Stimulated activated CD4-positive, alpha-beta T cell treated with anti-CD3 and anti-CD28 coated beads, Interleukin-12 subunit alpha, Interleukin-12 subunit beta, amount 100 ng/mL, for 48 hours (primary cell): ENCODE results near the gene CPO.
"Not testable (repeated sequence)": the region's sequence is repeated elsewhere in the genome, so short reads cannot be mapped to it uniquely, and the experiment has no call there.

Experiments used
- DNase-seq, 3 donors: peaks; one replicate each; pipeline ENCODE4 v3.0.0-alpha.2; 2020; ENCODE audit warnings: low read depth in 2 of 3, low spot score in 1 of 3

The CPO gene, protein sequence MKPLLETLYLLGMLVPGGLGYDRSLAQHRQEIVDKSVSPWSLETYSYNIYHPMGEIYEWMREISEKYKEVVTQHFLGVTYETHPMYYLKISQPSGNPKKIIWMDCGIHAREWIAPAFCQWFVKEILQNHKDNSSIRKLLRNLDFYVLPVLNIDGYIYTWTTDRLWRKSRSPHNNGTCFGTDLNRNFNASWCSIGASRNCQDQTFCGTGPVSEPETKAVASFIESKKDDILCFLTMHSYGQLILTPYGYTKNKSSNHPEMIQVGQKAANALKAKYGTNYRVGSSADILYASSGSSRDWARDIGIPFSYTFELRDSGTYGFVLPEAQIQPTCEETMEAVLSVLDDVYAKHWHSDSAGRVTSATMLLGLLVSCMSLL

GRCh38 chr2:206939340-206939739 is at the start of gene CPO:
CPO (plus strand) TSS chr2:206939518; CDS start chr2:206939600, 82 bp downstream.
- DNase-seq = no peak

DNA sequence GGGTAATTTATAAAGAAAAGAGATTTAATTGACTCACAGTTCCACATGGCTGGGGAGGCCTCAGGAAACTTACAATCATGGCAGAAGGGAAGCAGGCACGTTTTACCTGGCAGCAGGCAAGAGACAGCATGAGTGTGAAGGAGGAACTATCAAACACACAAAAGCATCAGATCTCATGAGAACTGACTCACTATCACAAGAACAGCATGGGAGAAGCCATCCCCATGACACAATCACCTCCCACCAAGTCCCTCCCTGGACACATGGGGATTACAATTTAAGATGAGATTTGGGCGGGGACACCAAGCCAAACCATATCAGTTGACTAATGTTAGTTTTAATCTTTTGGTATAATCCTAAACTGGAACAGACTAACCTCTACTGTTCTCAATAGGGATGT is 49.1 kb upstream of the CPO start:
- DNase-seq = no peak

DNA sequence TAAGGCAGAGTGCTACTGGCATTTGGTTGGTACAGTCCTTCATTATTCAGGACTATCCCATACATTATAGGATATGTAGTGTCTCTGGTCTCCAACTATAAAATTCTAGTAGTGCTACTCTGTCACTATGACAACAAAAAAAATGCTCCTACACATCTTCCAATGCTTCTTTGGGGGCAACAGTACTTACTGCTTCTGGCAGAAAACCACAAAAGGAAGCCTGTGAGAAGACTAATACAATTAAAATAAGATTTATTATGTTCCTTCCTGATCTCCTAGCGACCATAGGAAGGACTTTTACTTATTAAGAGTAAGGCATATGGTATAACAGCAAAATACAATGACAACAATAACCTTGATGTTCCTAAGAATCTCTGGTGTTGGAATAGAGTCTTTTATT is 48.4 kb upstream of the CPO start:
- DNase-seq = no peak

DNA sequence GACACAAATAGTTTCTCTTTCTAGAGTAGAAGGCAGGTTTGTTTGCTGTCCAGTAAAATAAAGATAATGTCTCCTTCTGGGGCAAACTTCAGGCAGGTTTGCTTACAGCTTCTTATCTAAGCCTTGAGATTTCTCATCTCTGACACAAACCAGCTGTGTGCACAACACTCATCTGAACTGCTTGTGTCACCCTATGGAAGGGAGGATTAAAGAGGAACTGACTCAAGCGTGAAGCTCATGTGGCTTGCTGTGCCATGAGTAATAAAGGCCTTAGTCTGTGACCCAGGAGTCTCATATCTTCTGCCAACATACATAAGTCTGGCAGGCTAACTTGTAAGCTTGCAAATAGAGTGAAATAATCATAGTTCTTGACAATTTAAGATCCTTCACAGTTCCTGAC is 24.2 kb upstream of the CPO start:
- peak in 1 of 3 donors; percentile 6 for DNase-seq

GRCh38 chr2:206918263-206918662 is 21.1 kb upstream of the CPO start:
- DNase-seq = no peak

DNA sequence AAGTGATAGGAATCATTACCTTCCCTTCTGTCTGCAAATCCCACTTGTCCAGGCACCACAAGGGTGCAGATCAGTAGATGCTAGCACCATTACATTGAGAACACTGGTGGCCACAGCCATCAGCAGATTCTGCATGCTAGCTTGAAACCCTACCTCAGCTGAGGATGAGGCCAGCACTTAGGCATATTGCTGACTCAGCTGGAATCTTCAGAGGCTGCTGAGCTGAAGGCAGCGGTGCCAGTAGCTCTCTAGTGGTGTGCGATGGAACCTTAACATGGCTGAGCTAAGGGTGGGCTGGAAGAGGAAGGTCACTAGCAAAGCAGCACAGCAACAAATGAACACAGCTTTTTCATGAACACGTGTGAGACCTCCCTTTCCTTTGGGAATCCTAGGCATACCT is 19.0 kb upstream of the CPO start:
- no peak for DNase-seq

GRCh38 chr2:206920951-206921350 is 18.4 kb upstream of the CPO start:
- DNase-seq = no peak

DNA sequence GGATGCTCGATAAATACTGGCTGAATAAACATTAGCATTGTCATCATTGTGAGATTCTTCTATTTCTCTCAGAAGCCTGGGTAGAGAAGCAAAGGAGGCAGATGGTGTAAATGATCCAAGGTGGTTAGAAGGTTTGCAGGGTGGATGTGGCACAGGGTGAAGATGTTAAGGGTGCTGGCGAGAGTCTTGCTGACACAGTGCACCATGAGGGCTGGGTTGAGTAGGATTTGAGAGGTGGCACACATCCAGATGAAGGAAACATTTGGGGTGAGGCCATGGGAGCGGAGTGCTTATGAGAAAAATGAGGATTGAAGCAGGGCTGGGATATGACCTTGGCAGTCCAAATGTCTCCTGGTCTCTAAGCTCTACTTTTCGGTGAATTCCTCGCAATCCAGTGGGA is 17.8 kb upstream of the CPO start:
- DNase-seq = no peak

DNA sequence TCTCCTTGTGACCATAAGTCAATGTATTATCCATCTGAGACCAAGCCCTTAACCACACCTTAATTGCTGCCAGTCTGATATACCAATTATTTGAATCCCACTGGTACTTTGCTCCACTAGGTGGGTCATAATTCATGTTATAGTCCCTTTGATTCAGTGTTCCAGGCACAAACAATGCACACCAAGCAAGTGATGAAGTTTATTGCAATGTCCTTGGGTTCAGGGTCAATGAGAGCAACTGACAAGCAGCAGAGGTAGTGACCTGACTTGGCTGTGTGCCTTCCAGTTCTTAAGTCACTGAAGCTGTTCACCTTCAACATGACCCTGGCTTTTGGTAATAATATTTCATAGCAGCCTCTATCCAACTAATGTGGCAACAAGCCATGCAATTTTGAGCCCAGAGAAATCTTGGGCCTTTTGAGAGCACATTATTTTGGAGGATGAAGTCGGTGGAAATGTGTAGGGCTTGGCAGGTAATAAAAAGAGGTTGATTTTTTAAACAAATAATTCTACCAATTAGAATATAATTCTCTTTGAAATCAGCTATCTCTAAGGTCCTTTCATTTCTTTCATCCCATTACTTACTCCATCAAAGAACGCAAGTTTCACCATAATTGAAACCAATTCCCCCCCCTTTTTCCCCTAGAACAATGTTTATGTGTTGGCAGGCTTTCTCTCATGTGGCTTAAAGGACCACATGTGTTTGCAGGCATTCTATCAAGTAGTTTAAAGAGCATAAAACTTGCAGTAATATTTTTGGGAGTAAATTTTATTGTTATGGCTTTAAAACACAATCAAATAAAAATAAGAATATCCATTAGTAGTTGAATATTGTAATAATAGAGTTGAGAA is 3.1 kb upstream of the CPO start:
- no peak for DNase-seq

- DNase-seq = no peak
These were observed 2.5 kb upstream of the CPO start for GRCh38 chr2:206936843-206937230.

DNA sequence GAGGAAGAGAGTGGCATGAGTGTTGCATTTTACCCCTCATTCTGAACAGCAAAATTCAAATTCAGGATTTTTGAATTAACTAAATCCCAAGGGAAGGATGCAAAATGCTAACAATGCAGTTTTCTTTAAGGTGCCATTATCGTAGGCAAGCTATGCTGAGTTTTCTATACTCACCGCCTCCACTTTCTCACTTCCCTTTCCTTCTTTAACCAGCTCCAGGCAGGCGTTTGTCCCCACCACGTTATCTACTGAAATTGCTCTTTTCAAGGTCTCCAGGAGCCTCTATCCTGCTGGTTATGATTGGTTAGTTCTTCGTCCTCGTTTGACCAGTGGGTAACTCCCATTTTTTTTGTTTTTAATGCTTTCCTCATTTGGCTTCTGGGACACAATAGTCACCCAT is 1.8 kb upstream of the CPO start:
- no peak for DNase-seq

GRCh38 chr2:206940546-206940945 is 1.2 kb downstream of the CPO start:
- no peak for DNase-seq

- DNase-seq = no peak
These were observed 3.5 kb downstream of the CPO start for GRCh38 chr2:206942592-206943478.

- DNase-seq = not testable (repeated sequence)
These were observed 14.1 kb downstream of the CPO start for GRCh38 chr2:206953404-206953803.

GRCh38 chr2:206955253-206955652 is 15.9 kb downstream of the CPO start:
- no peak for DNase-seq

DNA sequence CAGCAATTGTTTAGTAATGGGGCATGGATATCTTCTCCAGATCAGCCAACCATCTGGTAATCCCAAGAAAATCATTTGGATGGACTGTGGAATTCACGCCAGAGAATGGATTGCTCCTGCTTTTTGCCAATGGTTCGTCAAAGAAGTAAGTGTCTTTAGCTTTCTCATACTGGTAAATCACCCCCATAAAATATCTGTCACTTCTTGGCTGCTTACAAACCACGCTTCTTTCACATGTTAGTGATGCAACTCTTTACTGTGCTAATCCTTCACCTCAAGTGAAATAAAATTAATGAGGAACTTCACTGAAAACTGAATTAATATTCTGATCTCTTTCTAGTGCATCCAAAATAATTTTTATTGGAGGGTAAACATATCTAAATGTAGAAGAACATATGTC is 18.9 kb downstream of the CPO start:
- DNase-seq = no peak

GRCh38 chr2:206962966-206963365 is 23.6 kb downstream of the CPO start:
- DNase-seq = no peak

GRCh38 chr2:206968134-206969086 is 29.1 kb downstream of the CPO start:
- no peak for DNase-seq

DNA sequence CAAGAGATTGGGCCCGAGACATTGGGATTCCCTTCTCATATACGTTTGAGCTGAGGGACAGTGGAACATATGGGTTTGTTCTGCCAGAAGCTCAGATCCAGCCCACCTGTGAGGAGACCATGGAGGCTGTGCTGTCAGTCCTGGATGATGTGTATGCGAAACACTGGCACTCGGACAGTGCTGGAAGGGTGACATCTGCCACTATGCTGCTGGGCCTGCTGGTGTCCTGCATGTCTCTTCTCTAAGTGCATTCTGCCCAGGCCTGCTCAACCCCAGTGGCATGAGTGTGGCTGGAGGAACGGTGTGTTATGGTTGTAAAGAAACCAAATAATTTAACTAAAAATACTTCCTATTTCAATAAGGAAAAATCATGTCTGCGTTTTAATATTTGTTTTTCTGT is 29.9 kb downstream of the CPO start:
- no peak for DNase-seq
